Measurements from ENCODE around the gene CDC42SE1.

The CDC42SE1 gene

DNA sequence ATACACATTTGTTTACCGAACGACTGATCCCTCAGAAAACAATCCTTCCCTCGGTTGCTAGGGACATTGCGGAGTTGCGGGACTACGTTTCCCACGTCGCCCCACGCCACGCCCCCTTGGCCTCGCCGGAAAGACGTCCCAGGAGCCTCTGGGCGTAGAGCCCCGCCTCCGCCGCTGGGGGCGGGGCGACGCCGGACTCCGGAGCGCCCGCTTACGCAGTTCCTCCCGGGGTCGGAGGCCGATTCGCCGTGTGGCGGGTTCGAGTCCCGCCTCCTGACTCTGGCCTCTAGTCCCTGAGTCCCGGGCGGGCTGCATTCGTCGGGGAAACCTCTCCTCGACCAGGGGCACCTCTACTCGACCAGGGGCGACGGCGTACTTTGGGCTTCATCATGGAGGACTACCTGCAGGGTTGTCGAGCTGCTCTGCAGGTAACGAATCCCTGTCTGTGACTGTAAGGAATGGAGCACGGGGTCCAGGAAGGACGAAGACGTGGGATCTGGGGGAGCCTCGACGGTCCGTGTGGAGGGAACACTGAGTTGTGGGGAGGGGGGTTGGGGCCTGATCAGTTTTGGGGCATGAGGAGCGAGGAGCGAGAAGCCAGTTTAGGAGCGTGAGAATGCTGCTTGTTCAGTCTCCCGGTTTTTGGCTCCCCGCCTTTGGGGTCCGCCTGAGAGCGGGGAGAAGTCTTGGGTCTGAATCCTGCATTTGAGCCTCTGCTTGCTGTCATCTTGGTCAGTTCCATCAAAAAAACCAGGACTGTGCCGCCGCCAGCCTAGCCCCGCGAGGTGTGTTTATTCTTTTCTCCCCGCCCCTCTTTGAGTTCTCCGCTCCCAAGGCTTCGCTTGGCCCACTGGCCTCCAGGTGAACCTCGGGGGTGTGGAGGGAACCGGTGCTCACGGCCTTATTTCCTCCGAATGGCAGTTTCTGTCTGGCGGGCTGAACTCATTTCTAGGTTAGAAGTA lies 50.9 kb downstream of the CDC42SE1 start, which contains the start of gene PRUNE1:
PRUNE1 (plus strand) TSS at position 206 of the 962 bp plus-strand sequence; CDS start at position 390, 184 bp downstream.
- peak; percentile 97 for DNase-seq (ENCODE audit: low spot score)

DNA sequence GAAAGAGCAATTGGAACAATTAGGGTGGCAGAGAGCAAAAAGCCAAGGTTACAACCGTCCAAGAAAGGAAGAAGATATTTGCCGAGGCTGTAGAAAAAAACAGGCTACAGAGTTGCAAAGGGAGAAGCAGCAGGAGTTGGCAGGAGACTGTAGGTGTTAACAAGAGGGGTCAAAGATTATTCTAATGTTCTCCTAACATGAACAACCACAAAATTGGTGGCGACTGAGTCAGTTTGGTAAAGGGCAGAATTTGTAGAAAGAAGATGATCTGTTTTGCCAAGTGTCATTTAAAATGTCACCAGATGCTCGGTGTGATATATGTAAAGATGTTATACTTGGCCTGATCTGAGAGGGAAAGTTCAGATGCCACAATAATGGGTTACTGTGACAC lies 51.6 kb downstream of the CDC42SE1 start:
- no peak for DNase-seq (ENCODE audit: low spot score)

DNA sequence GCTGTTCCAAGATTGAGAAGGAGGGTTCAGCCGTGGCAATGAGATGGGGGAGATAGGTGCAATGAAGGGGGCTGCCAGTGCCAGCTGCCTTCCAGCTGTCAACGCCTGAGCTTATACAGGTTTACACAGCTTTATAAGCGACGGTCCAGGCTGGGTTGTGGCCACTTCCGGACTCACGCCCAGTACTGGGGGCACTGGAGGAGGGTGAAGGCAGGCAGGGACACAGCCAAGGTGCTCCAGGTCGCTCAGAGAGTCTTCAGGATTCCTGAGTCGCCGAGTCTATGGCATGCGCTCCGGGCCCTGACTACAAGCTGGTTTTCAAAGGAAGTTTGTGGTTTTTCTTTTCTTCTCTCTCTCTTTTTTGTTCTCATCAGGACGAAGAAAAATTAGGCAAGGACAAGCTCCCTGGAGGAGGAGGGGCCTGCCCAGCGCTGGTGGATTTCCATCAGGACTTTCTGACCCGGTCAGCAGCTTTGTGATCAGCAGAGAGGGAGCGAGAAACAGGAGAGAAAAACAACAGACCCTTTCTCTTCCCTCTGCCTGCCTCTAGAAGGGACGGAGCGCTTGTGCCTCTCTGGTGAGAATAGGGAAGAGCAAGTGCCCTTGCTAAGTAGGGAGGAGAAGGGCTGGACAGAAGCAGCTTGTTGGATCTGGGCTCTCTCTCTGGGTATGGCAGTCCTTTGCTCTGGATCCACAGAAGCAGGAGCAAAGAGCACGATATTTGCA lies 52.9 kb downstream of the CDC42SE1 start, which contains the start of gene MINDY1:
MINDY1 (minus strand) TSS at position 576 of the 726 bp plus-strand sequence. CDS start 4,285 bp downstream, outside the sequence.
- peak; percentile 97 for DNase-seq (ENCODE audit: low spot score)

DNA sequence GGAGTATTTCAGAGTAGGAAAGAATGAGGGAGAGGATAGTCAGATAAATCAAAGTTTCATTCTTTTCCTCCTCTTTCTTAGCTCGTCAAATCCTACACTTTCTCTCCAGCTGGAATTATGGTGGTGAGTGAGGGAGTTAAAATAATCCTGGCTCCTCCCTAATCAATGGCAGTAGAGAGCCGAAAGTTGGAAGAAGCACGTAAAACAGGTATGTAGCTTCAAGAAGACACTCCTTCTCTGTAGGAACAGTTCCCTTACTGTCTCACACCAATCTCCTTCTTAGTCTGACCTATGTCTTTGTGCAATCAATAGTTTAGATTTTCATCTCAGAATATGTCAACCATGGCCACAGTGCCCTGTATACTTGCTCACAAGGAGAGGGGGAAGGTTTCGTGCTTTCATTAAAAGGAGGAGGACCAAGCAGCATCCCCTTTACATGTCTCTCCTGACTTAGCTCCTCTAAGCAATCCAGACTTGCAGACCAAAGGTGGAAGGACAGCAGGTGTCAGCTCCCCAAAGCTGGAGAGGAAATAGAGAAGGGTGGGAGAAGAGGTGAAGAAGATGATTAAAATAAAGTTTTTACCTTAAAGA lies 53.6 kb downstream of the CDC42SE1 start:
- no peak for DNase-seq (ENCODE audit: low spot score)

DNA sequence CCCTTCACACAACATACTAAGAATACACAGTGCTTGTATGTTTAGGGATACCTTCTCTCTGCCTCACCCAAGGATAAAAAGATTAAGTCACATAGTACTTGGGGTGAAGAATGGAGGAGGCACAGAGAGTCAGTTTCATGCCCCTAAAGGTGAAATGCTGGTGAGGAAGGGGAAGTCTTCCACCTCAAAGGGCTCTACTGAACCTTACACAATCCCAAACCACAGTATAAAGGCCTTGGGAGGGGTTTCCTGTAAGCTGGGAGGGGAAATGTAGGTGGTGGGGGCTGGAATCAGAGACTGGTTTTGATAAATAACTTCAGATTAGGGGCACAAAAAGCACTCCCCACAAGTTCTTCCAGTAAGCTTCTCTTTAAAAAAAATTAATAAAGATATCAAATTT lies 56.2 kb downstream of the CDC42SE1 start:
- no peak for DNase-seq (ENCODE audit: low spot score)

DNA sequence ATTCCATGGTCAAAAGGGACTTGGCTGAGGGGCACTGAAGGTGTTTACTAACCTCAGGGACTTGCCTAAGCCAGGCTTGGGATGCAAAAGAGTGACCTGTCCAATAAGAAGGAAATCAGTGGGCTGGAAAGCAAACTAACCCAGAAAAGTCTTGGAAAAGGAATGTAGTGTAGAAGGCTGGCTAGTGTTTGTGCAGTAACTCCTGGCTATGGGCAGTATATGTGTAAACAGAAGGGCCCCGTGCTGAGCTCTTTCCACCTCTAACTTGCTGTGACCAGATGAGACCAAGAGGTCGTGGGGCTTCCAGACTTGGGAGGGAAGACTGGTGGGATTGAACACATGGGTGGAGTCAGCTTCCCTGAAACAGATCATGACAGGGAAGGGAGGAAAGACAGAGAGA lies 56.8 kb downstream of the CDC42SE1 start:
- DNase-seq (ENCODE audit: low spot score) = no peak

DNA sequence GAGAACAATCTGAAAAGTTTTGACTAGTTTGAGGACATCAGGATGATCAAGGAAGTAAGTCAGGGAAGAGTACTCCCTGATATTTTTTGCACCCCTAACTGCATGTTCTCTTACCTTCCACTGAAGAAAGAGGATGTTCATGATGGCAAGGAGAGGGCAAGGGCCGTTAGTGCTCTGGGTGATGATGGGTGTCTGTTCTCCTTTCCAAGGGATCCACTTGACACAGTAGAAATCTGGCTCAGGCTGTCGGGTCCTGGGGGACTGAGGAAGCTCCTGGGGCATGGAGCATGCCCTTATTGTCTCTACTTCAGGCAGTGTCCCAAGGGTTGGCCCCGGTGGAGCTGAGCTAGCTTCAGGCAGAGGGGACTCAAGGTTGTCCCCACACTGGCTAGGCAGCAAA lies 57.4 kb downstream of the CDC42SE1 start:
- DNase-seq (ENCODE audit: low spot score) = no peak

DNA sequence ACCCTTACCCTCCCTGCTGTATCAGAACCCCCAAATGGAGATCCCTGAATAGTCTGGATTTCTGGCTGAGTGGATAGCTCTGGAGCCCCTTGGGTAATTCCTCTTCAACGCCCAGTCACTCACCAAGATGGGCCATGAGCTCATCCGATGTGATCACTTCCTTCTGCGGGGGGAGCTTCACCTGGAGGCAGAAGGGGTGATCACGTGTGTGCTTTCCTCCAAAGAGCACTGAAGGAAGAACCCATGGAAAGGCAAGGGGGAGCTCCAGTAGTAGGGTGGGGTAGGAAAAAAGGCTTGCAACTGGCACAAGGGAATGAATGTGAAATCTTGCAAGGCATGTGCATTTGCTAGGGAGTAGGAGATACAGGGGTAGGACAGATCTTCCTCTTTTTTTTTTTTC lies 57.8 kb downstream of the CDC42SE1 start:
- no peak for DNase-seq (ENCODE audit: low spot score)

Data from Ammon's horn (tissue), 1 donor.